OCI-LY3 (cell line): ENCODE measurements around the gene VPS13D.

Experiments used
- H2AFZ ChIP-seq: fragments of 200-600, 300-600 bp; shearing (Covaris generic); 2 replicates; pipeline ENCODE4 v1.6.0; 2014; ENCODE audit warnings: antibody characterized with exemption, low read depth, low read length
- H3K27ac ChIP-seq: fragments of 200-600, 300-600 bp; sonication (generic); 2 replicates; pipeline ENCODE4 v1.5.1; 2014; ENCODE audit warnings: mild to moderate bottlenecking, low read length, moderate library complexity, mixed read lengths
- H3K27me3 ChIP-seq: fragments of 200-600, 300-600 bp; sonication (generic); 2 replicates; pipeline ENCODE4 v1.6.1; 2014; ENCODE audit warnings: low read depth, low read length, mixed read lengths
- H3K36me3 ChIP-seq: fragments of 200-600, 300-600 bp; sonication (generic); replicated peaks from 2 replicates; pipeline ENCODE3; 2014; ENCODE audit warnings: low read depth, low read length, mixed read lengths
- H3K4me1 ChIP-seq: fragments of 300-600, 200-600 bp; sonication (generic); 2 replicates; pipeline ENCODE4 v1.6.1; 2014; ENCODE audit warnings: low read length, mixed read lengths
- H3K4me2 ChIP-seq: fragments of 200-600, 300-600 bp; sonication (generic); 2 replicates; pipeline ENCODE4 v1.6.1; 2014; ENCODE audit warnings: low read length, mixed read lengths
- H3K4me3 ChIP-seq: fragments of 300-600, 200-600 bp; sonication (generic); 2 replicates; pipeline ENCODE4 v1.5.1; 2014; ENCODE audit warnings: antibody characterized with exemption, mild to moderate bottlenecking, low read length, moderate library complexity
- H3K79me2 ChIP-seq: fragments of 300-600, 200-600 bp; shearing (Covaris generic); 2 replicates; pipeline ENCODE4 v1.6.1; 2014; ENCODE audit warnings: mild to moderate bottlenecking, low read length, mixed read lengths
- H3K9ac ChIP-seq: fragments of 300-600, 200-600 bp; shearing (Covaris generic); 2 replicates; pipeline ENCODE4 v1.6.0; 2014; ENCODE audit warnings: mild to moderate bottlenecking, low read length, moderate library complexity
- H3K9me3 ChIP-seq: fragments of 200-600, 300-600 bp; shearing (Covaris generic); 2 replicates; pipeline ENCODE4 v1.6.1; 2014; ENCODE audit warnings: low read length, mixed read lengths; ENCODE audit not compliant: insufficient read depth
- H4K20me1 ChIP-seq: fragments of 200-600, 300-600 bp; sonication (generic); 2 replicates; pipeline ENCODE4 v1.6.1; 2016; ENCODE audit warnings: low read length, mixed read lengths; ENCODE audit not compliant: insufficient read depth
- EZH2phosphoT487 ChIP-seq: fragments of 200-600 bp; shearing (Covaris generic); IDR thresholded peaks from 2 replicates; pipeline ENCODE4 v1.6.1; 2018; ENCODE audit warnings: antibody characterized with exemption, mixed run types, low read depth
- TF ChIP-seq, protein P1 (sequence below): fragments of 200-600, 300-600 bp; sonication (generic); IDR thresholded peaks from 2 replicates; pipeline ENCODE4 v1.5.1; 2014; ENCODE audit warnings: antibody characterized with exemption, low read length, low read depth

Gene VPS13D

DNA sequence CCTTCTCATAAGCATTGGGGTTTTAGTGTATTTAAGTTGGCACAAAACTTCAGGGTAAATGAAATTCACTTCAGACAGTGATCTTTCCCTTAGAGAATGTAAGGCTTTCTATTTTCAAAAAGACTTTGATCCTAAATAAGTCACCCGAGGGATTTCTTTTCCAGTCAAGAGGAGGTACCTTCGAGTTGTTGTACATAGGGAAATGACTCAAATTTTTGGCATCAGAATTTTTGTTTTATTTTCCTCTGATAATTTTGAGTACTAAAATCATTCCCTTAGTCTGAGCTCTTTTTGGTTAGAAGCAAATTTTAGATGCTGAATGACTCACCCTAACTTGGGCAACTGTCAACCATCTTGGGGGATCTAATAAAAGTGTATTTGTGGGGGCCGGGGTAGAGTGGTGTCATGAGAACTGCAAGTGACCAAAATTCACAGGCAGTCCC is 194.3 kb downstream of the VPS13D start:
- no peak overlapping the region for H3K4me2 ChIP-seq
- H3K36me3 ChIP-seq = no peaks in the 10 kb centered on the region
- H3K4me3 ChIP-seq = no peak overlapping the region
- no peaks in the 10 kb centered on the region for H4K20me1 ChIP-seq
- H3K4me1 ChIP-seq = no peaks in the 10 kb centered on the region
- TF ChIP-seq EZH2phosphoT487 = no peak
- H3K9me3 ChIP-seq = no peaks in the 10 kb centered on the region
- H3K9ac ChIP-seq = no peak overlapping the region
- H3K79me2 ChIP-seq = no peaks in the 10 kb centered on the region
- no peak overlapping the region for H3K27ac ChIP-seq
- no peak overlapping the region for H2AFZ ChIP-seq
- H3K27me3 ChIP-seq = no peaks in the 10 kb centered on the region

GRCh38 chr1:12424793-12425192 is 195.0 kb downstream of the VPS13D start:
- Histone ChIP-seq H3K27me3 (no peaks in the 10 kb centered on the region), H3K27ac (no peak overlapping the region), H3K9ac (no peak overlapping the region), H3K4me2 (no peak overlapping the region), H3K4me3 (no peak overlapping the region), H3K9me3 (no peaks in the 10 kb centered on the region), H3K36me3 (no peaks in the 10 kb centered on the region), H3K4me1 (no peaks in the 10 kb centered on the region), H3K79me2 (no peaks in the 10 kb centered on the region), H4K20me1 (no peaks in the 10 kb centered on the region), H2AFZ (no peak overlapping the region)
- TF ChIP-seq, protein P1, sequence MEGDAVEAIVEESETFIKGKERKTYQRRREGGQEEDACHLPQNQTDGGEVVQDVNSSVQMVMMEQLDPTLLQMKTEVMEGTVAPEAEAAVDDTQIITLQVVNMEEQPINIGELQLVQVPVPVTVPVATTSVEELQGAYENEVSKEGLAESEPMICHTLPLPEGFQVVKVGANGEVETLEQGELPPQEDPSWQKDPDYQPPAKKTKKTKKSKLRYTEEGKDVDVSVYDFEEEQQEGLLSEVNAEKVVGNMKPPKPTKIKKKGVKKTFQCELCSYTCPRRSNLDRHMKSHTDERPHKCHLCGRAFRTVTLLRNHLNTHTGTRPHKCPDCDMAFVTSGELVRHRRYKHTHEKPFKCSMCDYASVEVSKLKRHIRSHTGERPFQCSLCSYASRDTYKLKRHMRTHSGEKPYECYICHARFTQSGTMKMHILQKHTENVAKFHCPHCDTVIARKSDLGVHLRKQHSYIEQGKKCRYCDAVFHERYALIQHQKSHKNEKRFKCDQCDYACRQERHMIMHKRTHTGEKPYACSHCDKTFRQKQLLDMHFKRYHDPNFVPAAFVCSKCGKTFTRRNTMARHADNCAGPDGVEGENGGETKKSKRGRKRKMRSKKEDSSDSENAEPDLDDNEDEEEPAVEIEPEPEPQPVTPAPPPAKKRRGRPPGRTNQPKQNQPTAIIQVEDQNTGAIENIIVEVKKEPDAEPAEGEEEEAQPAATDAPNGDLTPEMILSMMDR = no peak
- no peak for TF ChIP-seq EZH2phosphoT487

DNA sequence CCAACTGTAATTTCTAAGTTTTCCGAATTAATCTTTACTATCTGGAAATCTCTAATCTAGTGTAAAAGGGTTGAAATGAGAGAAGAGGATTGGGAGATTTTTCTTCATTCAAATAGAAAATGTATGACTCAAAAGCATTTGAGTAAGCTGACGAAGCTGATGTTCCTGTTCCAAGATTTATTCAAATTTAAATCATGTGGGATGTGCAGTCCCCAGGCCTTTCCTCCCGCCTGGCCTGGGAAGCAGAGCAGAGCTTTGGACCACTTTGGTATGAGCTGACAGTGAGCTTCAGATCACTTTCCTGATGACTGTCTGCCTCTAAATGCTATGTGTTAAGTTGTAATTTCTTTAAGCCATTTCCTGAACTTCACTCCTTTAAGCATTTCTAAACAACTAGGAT is 196.2 kb downstream of the VPS13D start:
- H2AFZ ChIP-seq = no peak overlapping the region
- H3K4me2 ChIP-seq = no peak overlapping the region
- no peaks in the 10 kb centered on the region for H4K20me1 ChIP-seq
- TF ChIP-seq, protein P1 = no peak
- no peak for TF ChIP-seq EZH2phosphoT487
- H3K36me3 ChIP-seq = no peaks in the 10 kb centered on the region
- H3K27ac ChIP-seq = no peak overlapping the region
- no peaks in the 10 kb centered on the region for H3K79me2 ChIP-seq
- no peaks in the 10 kb centered on the region for H3K9me3 ChIP-seq
- no peak overlapping the region for H3K4me3 ChIP-seq
- no peak overlapping the region for H3K9ac ChIP-seq
- H3K27me3 ChIP-seq = no peaks in the 10 kb centered on the region
- no peaks in the 10 kb centered on the region for H3K4me1 ChIP-seq

- H3K9ac ChIP-seq = no peak overlapping the region
- no peak overlapping the region for H3K27ac ChIP-seq
- H3K4me2 ChIP-seq = no peak overlapping the region
- no peaks in the 10 kb centered on the region for H3K79me2 ChIP-seq
- H3K36me3 ChIP-seq = no peaks in the 10 kb centered on the region
- TF ChIP-seq, protein P1 = no peak
- no peak for TF ChIP-seq EZH2phosphoT487
- no peak overlapping the region for H2AFZ ChIP-seq
- H3K9me3 ChIP-seq = no peaks in the 10 kb centered on the region
- no peaks in the 10 kb centered on the region for H4K20me1 ChIP-seq
- no peaks in the 10 kb centered on the region for H3K27me3 ChIP-seq
- H3K4me3 ChIP-seq = no peak overlapping the region
- no peaks in the 10 kb centered on the region for H3K4me1 ChIP-seq
Observed at GRCh38 chr1:12428334-12428733, 198.5 kb downstream of the VPS13D start.

- Histone ChIP-seq H3K27me3 (no peaks in the 10 kb centered on the region), H3K9me3 (no peaks in the 10 kb centered on the region), H3K4me3 (no peak overlapping the region), H3K4me2 (no peak overlapping the region), H3K4me1 (peaks cover 16% of the 10 kb centered on the region), H3K9ac (no peak overlapping the region), H2AFZ (no peak overlapping the region), H4K20me1 (peaks cover 7% of the 10 kb centered on the region; the same call in 1 of the 2 replicates), H3K79me2 (no peaks in the 10 kb centered on the region), H3K36me3 (no peaks in the 10 kb centered on the region), H3K27ac (no peak overlapping the region)
- TF ChIP-seq EZH2phosphoT487 = no peak
- TF ChIP-seq, protein P1 = no peak
Observed at GRCh38 chr1:12430525-12430924, 200.7 kb downstream of the VPS13D start.
